ENCODE results near the gene PLK1.
"Not testable (repeated sequence)": the region's sequence is repeated elsewhere in the genome, so short reads cannot be mapped to it uniquely, and the experiment has no call there.

Gene PLK1

DNA sequence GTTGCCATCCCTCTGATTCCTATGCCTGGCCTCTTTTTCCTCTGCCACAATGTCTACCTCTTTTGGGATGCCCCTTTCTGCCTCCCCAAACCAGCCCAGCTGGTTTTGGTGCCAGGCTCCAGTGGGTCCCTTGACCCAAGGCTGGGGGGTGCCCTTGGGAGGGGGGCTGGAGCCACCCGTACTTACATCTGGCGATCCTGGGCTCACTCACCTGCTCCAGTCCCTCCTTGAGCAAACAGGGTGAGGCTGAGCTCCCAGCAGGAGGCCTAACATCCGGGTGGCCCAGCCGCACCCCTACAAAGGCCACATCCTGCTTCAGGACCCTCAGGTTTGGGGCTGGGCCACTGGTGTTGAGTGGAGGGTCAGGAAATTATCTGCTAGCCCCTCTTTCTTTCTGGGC lies 33.1 kb downstream of the PLK1 start:
- DNase-seq, result no peak

DNA sequence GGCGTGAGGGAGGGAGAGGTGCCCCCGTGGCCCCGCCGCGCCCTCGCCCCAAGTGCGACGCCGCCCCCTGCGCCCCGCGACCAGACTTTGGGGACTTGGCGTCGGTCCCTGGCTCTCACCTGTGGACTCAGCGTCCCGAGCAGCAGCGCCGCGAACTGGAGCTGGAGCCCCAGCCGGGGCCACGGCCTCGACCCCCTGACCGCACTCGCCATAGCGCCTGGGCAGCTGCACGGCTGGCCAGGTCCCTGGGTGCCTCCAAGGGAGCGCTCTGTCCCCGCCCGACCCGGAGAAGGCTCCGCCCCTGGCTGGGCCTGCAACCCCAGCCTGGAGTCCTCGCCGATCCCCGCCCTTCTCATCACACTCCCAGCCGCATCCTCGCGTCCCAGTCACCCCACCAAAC lies 34.3 kb downstream of the PLK1 start, which contains the start of gene ERN2:
Gene ERN2 (minus strand): TSS at position 247 of the 400 bp plus-strand sequence. CDS start 35 bp downstream, at position 212.
- no peak for DNase-seq

DNA sequence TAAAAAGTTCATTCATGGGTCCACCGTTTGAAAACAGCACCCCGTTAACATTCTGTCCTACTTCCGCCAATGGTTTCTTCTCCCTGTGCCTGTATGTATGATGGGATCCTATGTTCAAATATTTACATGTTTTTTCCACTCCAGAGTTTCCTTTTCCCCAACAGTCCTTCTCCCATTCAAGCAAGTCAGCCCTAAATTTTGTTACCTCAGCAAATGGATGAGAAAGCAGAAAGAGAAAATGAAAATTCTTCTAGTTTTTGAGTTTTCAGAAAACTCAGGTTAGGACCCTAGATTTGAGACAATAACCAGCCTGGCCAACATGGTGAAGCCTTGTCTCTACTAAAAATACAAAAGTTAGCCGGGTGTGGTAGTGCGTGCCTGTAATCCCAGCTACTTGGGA lies 37.8 kb downstream of the PLK1 start:
- no peak for DNase-seq

DNA sequence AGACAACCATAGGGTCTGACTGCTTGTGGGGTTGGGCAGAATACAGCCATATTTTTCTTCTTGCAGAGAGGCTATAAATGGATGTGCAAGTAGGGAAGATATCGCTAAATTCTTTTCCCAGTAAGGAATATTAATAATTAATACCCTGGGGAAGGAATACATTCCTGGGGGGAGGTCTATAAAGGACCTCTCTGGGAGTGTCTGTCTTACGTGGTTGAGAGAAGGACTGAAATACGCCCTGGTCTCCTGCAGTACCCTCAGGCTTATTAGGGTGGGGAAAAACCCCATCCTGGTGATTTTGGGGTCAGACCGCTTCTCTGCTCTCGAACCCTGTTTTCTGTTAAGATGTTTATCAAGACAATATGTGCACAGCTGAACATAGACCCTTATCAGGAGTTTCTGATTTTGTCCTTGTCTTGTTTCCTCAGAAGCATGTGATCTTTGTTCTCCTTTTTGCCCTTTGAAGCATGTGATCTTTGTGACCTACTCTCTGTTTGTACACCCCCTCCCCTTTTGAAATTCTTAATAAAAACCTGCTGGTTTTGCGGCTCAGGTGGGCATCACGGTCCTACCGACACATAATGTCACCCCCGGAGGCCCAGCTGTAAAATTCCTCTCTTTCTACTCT lies 44.0 kb downstream of the PLK1 start:
- DNase-seq, result not testable (repeated sequence)

DNA sequence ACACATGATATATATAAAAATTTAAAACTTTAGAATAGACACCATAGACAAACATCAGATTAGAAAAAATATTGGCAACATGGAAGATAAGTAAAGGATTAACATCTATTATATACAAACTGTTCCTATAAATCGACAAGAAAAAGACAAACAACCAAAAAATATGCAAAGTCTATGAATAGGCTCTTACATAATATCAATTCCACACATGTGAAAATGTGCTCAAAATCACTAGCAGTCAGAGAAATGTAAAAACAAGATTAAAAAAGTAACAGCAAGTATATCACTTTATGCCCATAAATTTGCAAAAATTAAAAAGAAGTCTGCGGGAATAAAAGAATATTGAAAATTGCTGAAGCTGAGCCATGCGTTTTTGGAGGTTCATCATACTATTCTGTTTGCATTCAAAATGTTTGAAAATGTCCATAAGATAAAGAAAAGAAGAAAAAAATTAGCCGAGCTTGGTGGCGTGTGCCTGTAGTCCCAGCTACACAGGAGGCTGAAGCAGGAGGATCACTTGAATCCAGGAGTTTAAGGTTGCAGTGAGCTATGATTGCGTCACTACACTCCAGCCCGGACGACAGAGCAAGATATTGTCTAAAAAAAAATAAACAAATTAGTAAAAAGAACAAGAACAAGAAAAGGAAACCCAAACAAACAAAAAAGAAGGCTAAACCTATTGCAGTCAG lies 45.6 kb downstream of the PLK1 start:
- no peak for DNase-seq

DNA sequence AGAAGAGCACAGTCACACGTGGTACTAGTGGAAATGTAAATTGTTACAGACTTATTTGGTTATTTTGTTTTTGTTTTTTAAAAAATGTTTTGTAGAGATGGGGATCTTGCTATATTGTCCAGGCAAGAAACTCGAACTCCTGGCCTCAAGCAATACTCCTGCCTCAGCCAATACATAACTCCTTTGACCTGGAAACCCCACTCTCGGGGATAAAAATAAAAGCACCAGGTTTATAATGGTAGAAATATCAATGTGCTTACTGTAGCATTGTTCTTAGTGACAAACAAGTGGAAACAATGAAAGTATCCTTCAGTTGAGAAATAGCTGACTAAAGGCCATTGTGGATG lies 46.1 kb downstream of the PLK1 start:
- no peak for DNase-seq

DNA sequence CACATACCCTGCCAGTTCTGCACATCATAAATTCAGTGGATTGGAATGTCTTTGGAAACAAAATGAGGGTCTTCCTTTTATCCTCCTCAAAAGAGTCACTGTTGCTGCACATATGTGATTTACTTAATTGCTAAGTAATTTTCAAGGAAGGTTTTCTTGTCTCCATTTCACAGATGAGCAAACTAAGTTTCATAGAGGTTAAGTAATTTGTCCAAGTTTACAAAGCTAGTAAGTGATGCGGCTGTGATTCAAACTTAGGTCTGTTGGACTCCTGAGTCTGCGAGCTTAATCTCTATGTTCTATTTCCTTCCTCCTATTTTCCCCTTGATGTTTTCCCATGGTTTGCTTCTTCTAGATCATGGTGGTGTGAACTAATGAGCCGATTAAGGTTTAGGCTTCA lies 48.0 kb downstream of the PLK1 start:
- no peak for DNase-seq

DNA sequence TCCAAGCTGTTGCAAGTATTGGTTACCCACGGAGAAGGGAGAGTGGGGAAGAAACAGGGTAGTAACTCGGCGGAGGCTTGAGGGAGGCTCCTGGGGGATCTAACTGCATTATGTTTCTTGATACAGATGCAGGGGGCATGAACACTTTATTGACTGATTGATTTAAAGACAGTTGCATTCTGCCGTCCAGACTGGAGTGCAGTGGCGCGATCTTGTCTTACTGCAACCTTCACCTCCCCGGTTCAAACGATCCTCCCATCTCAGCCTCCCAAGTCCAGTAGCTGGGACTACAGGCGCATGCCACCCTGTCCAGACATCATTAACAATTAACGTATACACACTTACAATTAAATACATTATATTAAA lies 49.4 kb downstream of the PLK1 start:
- DNase-seq, result no peak

DNA sequence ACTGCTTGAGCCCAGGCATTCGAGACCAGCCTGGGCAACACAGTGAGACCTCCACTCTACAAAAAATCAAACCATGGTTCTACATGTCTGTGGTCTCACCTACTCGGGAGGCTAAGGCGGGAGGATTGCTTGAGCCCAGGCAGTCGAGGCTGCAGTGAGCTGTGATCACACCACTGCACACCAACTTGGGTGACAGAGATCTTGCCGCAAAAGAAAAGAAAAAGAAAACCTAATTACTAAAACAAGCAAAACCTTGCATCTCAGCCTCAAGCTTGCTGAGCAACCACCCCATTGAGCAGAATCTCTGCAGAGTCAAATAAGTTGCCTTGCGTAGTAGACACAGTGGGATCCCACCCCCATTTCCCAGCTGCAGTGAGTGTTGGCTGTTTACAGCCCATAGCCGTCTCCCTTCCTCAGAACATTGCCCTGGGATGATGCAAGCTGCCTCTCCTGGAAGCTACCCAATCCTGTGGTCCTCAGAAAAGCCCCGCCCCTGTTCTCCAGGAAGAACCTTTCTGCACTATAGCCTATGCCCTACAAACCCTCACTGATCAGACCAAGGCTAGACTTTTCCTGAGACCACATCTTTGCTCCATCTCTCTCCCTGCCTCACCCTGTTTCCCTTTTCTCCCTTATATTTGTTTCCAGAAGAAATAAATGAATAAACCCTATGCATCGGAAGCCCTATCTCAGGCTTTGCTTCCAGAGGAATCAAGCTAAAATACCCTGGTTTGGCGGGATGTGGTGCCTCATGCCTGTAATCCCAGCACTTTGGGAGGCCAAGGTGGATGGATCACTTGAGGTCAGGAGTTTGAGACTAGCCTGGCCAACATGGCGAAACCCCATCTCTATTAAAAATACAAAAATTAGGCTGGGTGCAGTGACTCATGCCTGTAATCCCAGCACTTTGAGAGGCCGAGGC lies 51.1 kb downstream of the PLK1 start:
- DNase-seq, result no peak

DNA sequence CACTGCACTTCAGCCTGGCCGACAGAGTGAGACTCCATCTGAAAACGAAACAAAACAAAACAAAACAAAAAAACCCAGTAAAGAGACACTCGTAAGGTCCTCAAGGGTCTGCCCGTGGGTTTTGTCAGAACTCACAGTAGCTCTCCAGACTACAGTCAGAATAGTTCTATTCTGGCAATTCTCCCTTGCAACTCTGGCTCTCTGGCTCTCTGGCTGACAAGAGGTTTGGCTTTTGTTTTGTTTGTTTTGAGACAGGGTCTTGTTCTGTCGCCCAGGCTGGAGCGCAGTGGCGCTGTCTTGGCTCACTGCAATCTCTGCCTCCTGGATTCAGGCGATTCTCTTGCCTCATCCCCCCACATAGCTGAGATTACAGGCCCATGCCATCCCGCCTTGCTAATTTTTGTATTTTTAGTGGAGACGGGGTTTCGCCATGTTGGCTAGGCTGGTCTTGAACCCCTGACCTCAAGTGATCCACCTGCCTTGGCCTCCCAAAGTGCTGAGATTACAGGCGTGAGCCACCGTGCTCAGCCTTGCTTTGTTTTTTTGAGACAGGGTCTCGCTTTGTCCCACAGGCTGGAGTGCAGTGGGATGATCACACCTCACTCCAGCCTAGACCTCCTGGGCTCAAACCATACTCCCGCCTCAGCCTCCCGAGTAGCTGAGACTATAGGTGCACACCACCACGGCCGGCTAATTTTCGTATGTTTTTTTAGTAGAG lies 55.6 kb downstream of the PLK1 start:
- DNase-seq, result no peak

DNA sequence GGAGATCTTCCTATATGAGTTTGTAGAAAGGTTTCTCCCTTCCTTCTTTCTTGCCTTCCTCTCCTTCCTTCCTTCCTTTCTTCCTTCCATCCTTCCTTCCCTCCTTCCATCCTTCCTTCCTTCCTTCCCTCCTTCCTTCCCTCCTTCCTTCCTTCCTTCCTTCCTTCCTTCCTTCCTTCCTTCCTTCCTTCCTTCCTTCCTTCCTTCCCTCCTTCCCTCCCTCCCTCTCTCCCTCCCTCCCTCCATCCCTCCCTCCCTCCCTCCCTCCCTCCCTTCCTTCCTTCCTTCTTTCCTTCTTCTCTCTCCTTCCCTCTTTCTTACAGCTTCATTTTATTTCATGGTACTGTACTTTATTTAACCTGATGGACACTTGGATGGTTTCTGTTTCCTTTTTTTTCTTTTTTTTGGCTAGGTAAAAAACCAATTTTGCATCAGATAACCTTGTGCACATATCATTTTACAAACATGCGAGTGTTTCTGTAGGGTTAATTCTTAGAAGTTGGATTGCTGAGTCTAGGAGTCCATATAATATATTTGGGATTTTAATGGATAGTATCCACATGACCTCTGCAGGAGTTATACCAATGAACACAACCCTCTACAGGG lies 58.8 kb downstream of the PLK1 start:
- not testable (repeated sequence) for DNase-seq

DNA sequence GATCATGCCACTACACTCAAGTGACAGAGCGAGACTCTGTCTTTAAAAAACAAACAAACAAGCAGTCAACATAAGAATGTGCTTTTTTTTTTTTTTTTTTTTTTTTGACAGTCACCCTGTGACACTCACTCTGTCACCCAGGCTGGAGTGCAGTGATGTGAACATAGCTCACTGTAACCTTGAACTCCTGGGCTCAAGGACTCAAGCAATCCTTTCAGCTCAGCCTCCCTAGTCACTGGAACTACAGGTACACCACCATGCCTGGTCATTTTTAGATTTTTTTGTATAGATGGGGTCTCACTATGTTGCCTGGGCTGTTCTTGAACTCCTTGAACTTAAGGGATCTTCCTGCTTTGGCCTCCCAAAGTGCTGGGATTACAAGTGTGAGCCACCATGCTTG lies 60.8 kb downstream of the PLK1 start:
- DNase-seq, result no peak

All from activated T-cell treated with anti-CD3 and anti-CD28 coated beads for 4 hours (primary cell).